Stimulated activated CD8-positive, alpha-beta memory T cell treated with anti-CD3 and anti-CD28 coated beads, Interleukin-4, amount 100 ng/mL, for 48 hours (primary cell): ENCODE results near the gene DIS3L.
A peak's percentile ranks its signal among the peaks of the same experiment; 100 is the strongest.
"Not testable (repeated sequence)": the region's sequence is repeated elsewhere in the genome, so short reads cannot be mapped to it uniquely, and the experiment has no call there.

Experiments used
- DNase-seq: peaks from one replicate; pipeline ENCODE4 v3.0.0-alpha.2; 2020

The DIS3L gene

GRCh38 chr15:66278056-66278455 lies 15.3 kb upstream of the DIS3L start:
- no peak for DNase-seq

- no peak for DNase-seq
These were observed 14.7 kb upstream of the DIS3L start for GRCh38 chr15:66278671-66279070.

- no peak for DNase-seq
These were observed 9.1 kb upstream of the DIS3L start for GRCh38 chr15:66284271-66284670.

GRCh38 chr15:66285533-66286280 lies 7.7 kb upstream of the DIS3L start:
- no peak for DNase-seq

- no peak for DNase-seq
These were observed 5.8 kb upstream of the DIS3L start for GRCh38 chr15:66287461-66288057.

GRCh38 chr15:66288093-66288492 lies 5.3 kb upstream of the DIS3L start:
- DNase-seq: no peak

- no peak for DNase-seq
These were observed 4.7 kb upstream of the DIS3L start for GRCh38 chr15:66288551-66289185.

GRCh38 chr15:66290007-66290406 lies 3.4 kb upstream of the DIS3L start:
- no peak for DNase-seq

- peak; percentile 28 for DNase-seq
These were observed 2.9 kb upstream of the DIS3L start for GRCh38 chr15:66290518-66290917.

GRCh38 chr15:66291816-66292570 lies 1.4 kb upstream of the DIS3L start:
- no peak for DNase-seq

GRCh38 chr15:66292571-66293418 lies 573 bp upstream of the DIS3L start:
- peak; percentile 27 for DNase-seq

- DNase-seq: no peak
These were observed 976 bp downstream of the DIS3L start for GRCh38 chr15:66294157-66294931.

GRCh38 chr15:66294932-66295235 lies 1.5 kb downstream of the DIS3L start:
- DNase-seq: no peak

- no peak for DNase-seq
These were observed 2.8 kb downstream of the DIS3L start for GRCh38 chr15:66296186-66296585.

GRCh38 chr15:66298803-66299251 lies 5.5 kb downstream of the DIS3L start:
- DNase-seq: no peak

GRCh38 chr15:66302489-66303278 lies 9.3 kb downstream of the DIS3L start:
- no peak for DNase-seq

GRCh38 chr15:66304425-66304824 lies 11.1 kb downstream of the DIS3L start:
- DNase-seq: not testable (repeated sequence)

GRCh38 chr15:66306381-66306780 lies 13.0 kb downstream of the DIS3L start:
- DNase-seq: no peak

GRCh38 chr15:66308531-66308930 lies 15.2 kb downstream of the DIS3L start:
- no peak for DNase-seq

- no peak for DNase-seq
These were observed 16.5 kb downstream of the DIS3L start for GRCh38 chr15:66309828-66310227.

- no peak for DNase-seq
These were observed 17.4 kb downstream of the DIS3L start for GRCh38 chr15:66310786-66311185.
